Glutamatergic neuron (in vitro differentiated cells): ENCODE data around the gene BCL7C. TPM values are rescaled to one million over a fixed set of nuclear protein-coding genes. Genes with fewer than 3 reads are reported as not detected.
A peak's percentile ranks its signal among the peaks of the same experiment; 100 is the strongest.
"Not testable (repeated sequence)": the region's sequence is repeated elsewhere in the genome, so short reads cannot be mapped to it uniquely, and the experiment has no call there.

ENCODE experiments used
- DNase-seq: peaks from one replicate; pipeline ENCODE4 v3.0.0; 2022
- H3K27ac Mint-ChIP-seq: one replicate; pipeline ENCODE4 v1.8.0; 2020; ENCODE audit warnings: mild to moderate bottlenecking, mixed read lengths, inconsistent platforms; ENCODE audit not compliant: unreplicated experiment
- H3K27me3 Mint-ChIP-seq: one replicate; pipeline ENCODE4 v1.8.0; 2020; ENCODE audit warnings: mild to moderate bottlenecking, moderate library complexity, mixed read lengths, inconsistent platforms; ENCODE audit not compliant: unreplicated experiment
- H3K36me3 Mint-ChIP-seq: one replicate; pipeline ENCODE4 v1.8.0; 2020; ENCODE audit warnings: mild to moderate bottlenecking, mixed read lengths, inconsistent platforms; ENCODE audit not compliant: unreplicated experiment
- H3K4me1 Mint-ChIP-seq: one replicate; pipeline ENCODE4 v1.8.0; 2020; ENCODE audit warnings: mild to moderate bottlenecking, low read depth, mixed read lengths, inconsistent platforms; ENCODE audit not compliant: unreplicated experiment
- H3K4me3 Mint-ChIP-seq: one replicate; pipeline ENCODE4 v1.8.0; 2020; ENCODE audit warnings: mild to moderate bottlenecking, mixed read lengths, inconsistent platforms; ENCODE audit not compliant: unreplicated experiment
- H3K9me3 Mint-ChIP-seq: one replicate; pipeline ENCODE4 v1.8.0; 2020; ENCODE audit warnings: mild to moderate bottlenecking, moderate library complexity, mixed read lengths, inconsistent platforms; ENCODE audit not compliant: unreplicated experiment
- CTCF ChIP-seq: fragments of 200-600 bp; sonication (generic); IDR thresholded peaks from one replicate; pipeline ENCODE4 v1.5.0; 2021; ENCODE audit not compliant: partially characterized antibody, unreplicated experiment
- total RNA-seq: library from RNA; stranded (reverse); fragmentation: NEBNext Ultra II Directional; extraction: Animal tissue kit (Norgen Biotek cat#: 25700); gene quantifications from one replicate; pipeline ENCODE4 v1.2.1, GENCODE V29; 2021; ENCODE audit not compliant: unreplicated experiment

Gene BCL7C
- total RNA-seq, 1 donor from 2014 or later = 24.0 TPM

GRCh38 chr16:30895627-30896260, 1.9 kb upstream of the BCL7C start:
- Mint-ChIP-seq H3K36me3 (no peaks in the 10 kb centered on the region), H3K4me1 (peaks cover 16% of the 10 kb centered on the region), H3K27me3 (peaks cover 12% of the 10 kb centered on the region), H3K4me3 (peak overlapping the region; percentile 75), H3K27ac (peak overlapping the region; percentile 86), H3K9me3 (peaks cover 22% of the 10 kb centered on the region)
- no peak for TF ChIP-seq CTCF
- no peak for DNase-seq

GRCh38 chr16:30894540-30895368, 877 bp upstream of the BCL7C start:
- TF ChIP-seq CTCF = no peak
- peak overlapping the region; percentile 70 for H3K27ac Mint-ChIP-seq
- H3K4me1 Mint-ChIP-seq = peaks cover 16% of the 10 kb centered on the region
- peak overlapping the region; percentile 83 for H3K4me3 Mint-ChIP-seq
- DNase-seq = no peak
- H3K36me3 Mint-ChIP-seq = no peaks in the 10 kb centered on the region
- peaks cover 11% of the 10 kb centered on the region for H3K27me3 Mint-ChIP-seq
- peaks cover 22% of the 10 kb centered on the region for H3K9me3 Mint-ChIP-seq

- H3K27ac Mint-ChIP-seq = no peak overlapping the region
- no peak for TF ChIP-seq CTCF
- H3K4me3 Mint-ChIP-seq = peak overlapping the region; percentile 87
- H3K9me3 Mint-ChIP-seq = peaks cover 22% of the 10 kb centered on the region
- peaks cover 11% of the 10 kb centered on the region for H3K27me3 Mint-ChIP-seq
- peaks cover 19% of the 10 kb centered on the region for H3K4me1 Mint-ChIP-seq
- H3K36me3 Mint-ChIP-seq = no peaks in the 10 kb centered on the region
- DNase-seq = peak; percentile 42
Observed at GRCh38 chr16:30893417-30893743, 497 bp downstream of the BCL7C start.

GRCh38 chr16:30892670-30893416, 1.0 kb downstream of the BCL7C start:
- no peak for TF ChIP-seq CTCF
- Mint-ChIP-seq H3K36me3 (no peaks in the 10 kb centered on the region), H3K27ac (no peak overlapping the region), H3K4me1 (peaks cover 19% of the 10 kb centered on the region), H3K4me3 (peak overlapping the region; percentile 87), H3K9me3 (peaks cover 22% of the 10 kb centered on the region), H3K27me3 (peaks cover 11% of the 10 kb centered on the region)
- DNase-seq = no peak

- H3K27ac Mint-ChIP-seq, DNase-seq, H3K36me3 Mint-ChIP-seq, H3K4me3 Mint-ChIP-seq: not testable (repeated sequence)
- H3K27me3 Mint-ChIP-seq = peaks cover 11% of the 10 kb centered on the region
- peaks cover 19% of the 10 kb centered on the region for H3K4me1 Mint-ChIP-seq
- H3K9me3 Mint-ChIP-seq = peaks cover 22% of the 10 kb centered on the region
Observed at GRCh38 chr16:30891043-30891823, 2.6 kb downstream of the BCL7C start.
